ENCODE measurements around the gene KCNK5.

Gene KCNK5

DNA sequence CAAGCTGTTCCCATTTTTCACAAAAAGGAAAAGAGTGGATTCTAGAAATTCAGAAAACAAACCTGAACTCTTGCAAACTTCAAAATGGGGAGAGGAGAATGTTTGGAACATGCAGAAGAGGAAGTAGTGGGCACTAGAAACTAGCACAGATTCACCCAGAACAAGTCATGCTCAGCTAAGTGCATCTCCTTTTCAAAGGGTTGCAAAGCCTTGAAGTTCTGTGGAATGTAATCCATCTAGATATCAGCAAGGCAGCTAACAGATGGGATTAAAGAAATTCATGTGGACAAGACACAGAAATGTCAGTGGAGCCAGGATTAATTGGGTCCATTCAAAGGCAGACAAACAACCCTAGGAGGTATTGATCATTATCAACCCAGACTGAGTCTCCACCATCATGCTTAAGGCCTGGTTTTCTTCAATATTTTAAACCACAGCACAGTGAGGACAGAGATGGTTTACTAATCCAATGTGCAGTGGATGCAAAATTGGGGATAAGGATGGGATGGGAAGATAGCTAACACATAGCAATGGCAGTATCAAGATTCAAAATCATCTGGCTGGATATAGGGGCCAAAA lies 31.3 kb downstream of the KCNK5 start:
- no peak for DNase-seq (ENCODE audit: low read depth in 3 of 3)

- no peak for DNase-seq (ENCODE audit: low read depth in 3 of 3)
Measured at GRCh38 chr6:39197521-39197920, 31.8 kb downstream of the KCNK5 start.

- DNase-seq (ENCODE audit: low read depth in 3 of 3): no peak
Measured at GRCh38 chr6:39196673-39197091, 32.6 kb downstream of the KCNK5 start.

GRCh38 chr6:39195792-39196385 lies 33.4 kb downstream of the KCNK5 start:
- no peak for DNase-seq (ENCODE audit: low read depth in 3 of 3)

- no peak for DNase-seq (ENCODE audit: low read depth in 3 of 3)
Measured at GRCh38 chr6:39194466-39194865, 34.8 kb downstream of the KCNK5 start.

- no peak for DNase-seq (ENCODE audit: low read depth in 3 of 3)
Measured at GRCh38 chr6:39193201-39193791, 36.0 kb downstream of the KCNK5 start.

GRCh38 chr6:39192736-39193135 lies 36.5 kb downstream of the KCNK5 start:
- no peak for DNase-seq (ENCODE audit: low read depth in 3 of 3)

DNA sequence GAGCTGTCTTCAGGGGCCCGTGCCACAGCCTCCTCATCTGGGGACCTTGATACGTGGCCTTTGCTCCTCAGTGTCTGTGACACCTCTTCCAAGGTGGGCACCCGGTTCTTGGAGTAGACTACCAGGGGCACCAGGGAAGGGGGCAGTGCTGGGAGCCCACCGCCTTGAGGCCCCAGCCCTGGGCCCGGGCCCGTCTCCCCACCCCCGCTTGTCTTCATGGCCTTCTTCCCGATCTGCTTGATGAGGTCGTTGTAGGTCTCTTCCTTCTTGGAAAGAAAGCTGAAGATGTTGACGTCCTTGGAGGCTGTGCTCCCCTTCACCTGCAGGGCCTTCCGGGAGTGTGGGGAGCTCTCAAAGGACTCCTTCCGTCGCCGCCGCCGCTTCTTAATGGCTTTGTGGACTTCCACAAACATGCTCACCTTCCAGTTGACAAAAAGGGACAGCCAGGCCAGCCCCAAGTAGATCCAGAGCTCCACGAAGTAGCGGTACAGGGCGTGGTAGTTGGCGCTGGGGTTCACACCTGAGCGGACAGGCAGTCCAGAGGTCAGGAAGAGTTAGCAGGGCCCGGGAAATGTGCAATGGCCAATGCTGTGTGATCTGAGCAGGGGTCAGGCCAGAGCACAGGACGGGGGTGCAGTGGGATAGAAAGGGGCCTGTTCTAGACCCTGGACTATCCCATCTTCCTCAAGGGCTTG lies 37.9 kb downstream of the KCNK5 start:
- DNase-seq (ENCODE audit: low read depth in 3 of 3): no peak

DNA sequence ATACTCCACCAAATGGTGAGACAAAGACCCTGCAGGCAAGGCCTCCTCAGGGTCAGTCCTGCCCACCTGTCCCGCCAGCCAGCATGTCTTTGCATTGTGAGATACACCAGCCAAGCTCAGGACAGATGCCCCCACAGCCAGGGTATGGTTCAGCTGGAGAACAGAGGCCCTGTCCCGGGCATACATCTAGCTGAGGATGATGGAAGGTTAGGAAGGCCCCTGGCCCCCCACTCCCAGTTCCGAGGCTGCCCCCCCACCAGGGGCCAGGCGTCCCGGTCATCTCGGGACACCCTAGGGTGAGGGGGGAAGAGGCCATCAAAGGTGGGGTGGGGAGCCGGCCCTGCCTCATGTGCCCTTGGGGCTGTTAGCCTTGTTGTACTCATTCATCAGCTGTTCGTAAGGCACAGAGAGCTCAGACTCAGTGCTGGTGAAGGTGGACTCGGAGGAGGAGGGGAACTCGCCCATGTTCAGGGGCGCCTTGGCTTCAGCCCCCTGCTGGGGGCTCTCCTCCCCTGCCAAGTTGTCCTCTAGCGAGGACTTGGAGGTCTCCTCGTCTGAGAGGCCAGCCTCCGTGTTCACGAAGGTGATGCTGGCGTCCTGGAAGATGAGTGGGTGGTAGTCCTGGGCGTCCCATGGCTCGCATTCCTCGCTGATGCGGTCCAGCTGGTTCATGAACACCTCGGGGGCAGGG lies 38.6 kb downstream of the KCNK5 start:
- no peak for DNase-seq (ENCODE audit: low read depth in 3 of 3)

- no peak for DNase-seq (ENCODE audit: low read depth in 3 of 3)
Measured at GRCh38 chr6:39189915-39190544, 39.2 kb downstream of the KCNK5 start.

DNA sequence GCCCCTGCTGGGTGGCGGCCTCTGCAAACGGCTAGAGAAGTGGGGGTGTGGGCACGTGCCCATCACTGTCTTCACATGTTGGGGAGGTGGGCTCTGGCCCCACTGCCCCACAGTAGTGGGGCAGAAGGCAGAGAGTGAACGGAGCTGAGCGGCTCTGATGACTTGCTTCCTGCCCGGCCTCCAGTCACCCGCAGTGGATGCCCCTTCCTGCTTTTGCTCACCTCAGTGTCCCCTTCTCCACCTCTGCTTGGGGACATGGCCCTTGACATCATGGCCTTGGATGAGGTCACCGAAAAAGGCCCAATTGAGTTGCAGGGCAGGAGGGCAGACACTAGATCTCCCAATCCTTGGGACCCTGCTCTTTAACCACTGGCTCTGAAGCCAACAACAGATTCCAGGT lies 40.1 kb downstream of the KCNK5 start:
- DNase-seq (ENCODE audit: low read depth in 3 of 3): no peak

DNA sequence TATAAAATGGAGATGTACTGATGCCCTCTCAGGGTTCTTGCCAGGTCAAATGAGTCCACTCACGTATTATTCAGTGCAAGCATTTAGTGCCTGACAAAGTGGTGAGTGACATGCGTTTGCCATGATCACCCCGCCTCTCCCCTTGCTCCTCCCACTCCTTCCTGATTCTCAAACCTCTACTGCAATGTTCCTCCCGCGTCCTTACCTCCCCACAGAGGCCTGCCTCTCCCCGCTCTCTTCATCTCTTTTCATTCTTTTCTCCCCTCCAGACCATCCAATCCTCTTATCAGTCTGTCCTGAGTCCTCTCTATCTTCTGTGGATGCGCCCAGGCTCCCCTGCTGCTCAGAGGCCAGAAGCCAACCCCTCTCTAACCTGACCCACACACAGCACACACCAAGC lies 40.7 kb downstream of the KCNK5 start:
- DNase-seq (ENCODE audit: low read depth in 3 of 3): no peak

DNA sequence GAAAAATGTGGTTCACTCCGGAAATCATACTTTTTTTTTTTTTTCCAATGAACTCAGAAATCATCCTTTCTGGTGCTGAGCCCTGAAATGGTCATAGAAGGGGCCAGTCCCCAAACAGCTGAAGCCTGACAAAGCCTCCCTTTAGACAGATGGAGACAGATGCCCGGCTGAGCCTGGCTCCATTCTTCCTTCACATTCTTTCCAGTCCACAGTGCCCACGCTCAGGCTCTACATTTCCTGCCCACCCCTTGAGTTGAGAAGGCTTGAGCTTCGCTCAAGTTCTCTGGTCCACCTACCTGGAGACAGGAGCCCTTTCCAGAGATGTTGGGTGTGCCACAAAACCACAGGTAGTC lies 41.2 kb downstream of the KCNK5 start:
- DNase-seq (ENCODE audit: low read depth in 3 of 3): no peak

- DNase-seq (ENCODE audit: low read depth in 3 of 3): no peak
Measured at GRCh38 chr6:39184906-39185580, 44.2 kb downstream of the KCNK5 start.

DNA sequence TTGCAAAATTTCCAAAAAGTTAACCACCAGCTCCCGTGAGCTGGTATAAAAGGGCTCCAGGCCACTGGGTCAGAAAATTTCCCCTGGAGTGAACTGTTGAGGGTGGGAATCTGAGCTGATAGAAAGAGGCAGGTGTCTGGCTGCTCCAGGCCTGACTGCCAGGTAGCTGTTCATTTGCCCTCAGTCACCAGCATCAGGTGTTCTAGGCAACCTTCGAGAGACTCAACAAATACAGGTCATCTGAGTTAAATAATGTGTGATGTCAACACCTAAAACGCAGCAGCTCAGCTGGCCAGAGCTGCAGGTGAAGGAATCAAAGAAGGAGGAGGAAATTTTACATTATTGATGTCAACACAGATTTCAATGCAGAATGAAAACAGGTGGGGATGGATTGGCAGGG lies 46.7 kb downstream of the KCNK5 start:
- no peak for DNase-seq (ENCODE audit: low read depth in 3 of 3)

DNA sequence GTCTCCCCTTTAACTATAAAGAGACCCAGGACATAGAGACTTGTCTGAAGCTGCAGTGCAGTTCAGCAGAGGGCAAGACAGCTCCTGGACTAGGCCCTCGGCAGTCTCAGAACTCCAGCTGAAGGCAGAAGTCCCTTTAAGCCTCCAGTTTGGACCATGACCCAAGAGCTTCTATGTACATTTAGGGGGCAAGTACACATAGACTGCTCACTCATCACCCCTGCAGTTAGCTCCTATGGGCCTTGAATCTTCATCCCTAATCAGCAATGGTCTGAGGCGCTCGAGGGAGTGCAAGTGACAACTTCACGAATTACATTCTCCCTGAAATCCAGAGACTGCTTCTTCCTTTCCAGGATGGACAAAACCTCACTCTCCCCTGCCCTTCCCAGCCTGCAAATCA lies 47.4 kb downstream of the KCNK5 start:
- no peak for DNase-seq (ENCODE audit: low read depth in 3 of 3)

- no peak for DNase-seq (ENCODE audit: low read depth in 3 of 3)
Measured at GRCh38 chr6:39181333-39181732, 47.9 kb downstream of the KCNK5 start.

GRCh38 chr6:39178804-39179203 lies 50.5 kb downstream of the KCNK5 start:
- DNase-seq (ENCODE audit: low read depth in 3 of 3): no peak

GRCh38 chr6:39178235-39178634 lies 51.0 kb downstream of the KCNK5 start:
- no peak for DNase-seq (ENCODE audit: low read depth in 3 of 3)

DNA sequence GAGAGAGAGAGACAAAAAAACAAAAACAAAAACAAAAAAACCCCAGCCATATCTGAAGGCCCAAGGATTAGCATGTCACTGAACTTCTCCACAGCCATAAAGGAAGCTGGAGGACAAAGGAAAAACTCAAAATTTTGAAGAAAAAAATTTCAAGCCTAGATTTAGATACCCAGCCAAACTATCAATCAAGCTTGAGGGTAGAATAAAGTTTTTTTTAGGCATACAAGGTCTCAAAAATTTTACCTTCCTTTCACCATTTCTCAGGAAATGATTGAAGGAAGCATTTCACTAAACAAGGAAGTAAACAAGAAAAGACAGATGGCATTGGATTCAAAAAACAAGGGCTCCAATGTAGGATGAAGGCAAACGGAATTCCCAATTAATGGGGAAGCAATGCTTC lies 52.1 kb downstream of the KCNK5 start:
- no peak for DNase-seq (ENCODE audit: low read depth in 3 of 3)

DNA sequence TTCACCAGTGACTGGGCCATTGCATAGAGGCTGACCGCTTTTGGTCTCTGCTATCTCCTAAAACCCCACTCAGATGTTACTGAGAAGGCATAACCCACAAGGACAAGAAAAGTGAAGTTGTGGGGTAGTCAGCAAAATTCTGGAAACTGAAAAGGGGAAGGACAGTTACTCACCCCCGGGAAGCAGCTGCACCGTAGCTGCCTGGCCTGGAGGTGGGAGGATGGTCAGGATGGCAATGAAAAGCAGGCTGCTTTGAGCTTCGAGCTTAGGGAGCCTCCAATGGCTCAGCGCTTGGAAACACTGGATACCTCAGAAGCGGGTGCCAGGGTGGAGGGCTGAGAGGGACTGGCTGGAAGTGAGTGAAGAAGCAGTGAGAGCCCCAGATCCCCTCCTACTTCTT lies 56.0 kb downstream of the KCNK5 start:
- DNase-seq (ENCODE audit: low read depth in 3 of 3): no peak

DNA sequence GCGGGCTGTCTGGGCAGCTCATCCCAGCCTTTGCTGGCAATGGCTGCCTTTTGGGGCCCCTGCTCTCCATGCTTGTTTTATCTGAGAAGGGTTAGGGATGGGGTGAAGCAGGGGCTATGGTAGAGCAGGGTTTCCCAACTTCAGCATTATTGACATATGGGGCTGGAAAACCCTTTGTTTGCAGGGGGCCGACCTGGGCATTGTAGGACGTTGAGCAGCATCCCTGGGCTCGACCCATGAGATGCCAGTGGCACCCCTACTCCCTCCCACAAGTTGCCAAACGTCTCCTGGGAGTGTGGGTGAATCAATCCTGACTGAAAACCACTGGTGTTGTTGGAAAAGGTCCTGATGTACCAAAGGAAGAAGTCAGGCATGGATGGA lies 56.9 kb downstream of the KCNK5 start:
- no peak for DNase-seq (ENCODE audit: low read depth in 3 of 3)

Data from stimulated activated CD4-positive, alpha-beta T cell treated with anti-CD3 and anti-CD28 coated beads, TNF-alpha, amount 100 ng/mL, for 4 hours (primary cell).